SJCRH30 (cell line): Measurements from ENCODE around the gene P3H1. TPM values are rescaled to one million over a fixed set of nuclear protein-coding genes. Genes with fewer than 3 reads are reported as not detected.

Experiments
- DNase-seq, 2 experiments: peaks; one replicate each; pipeline ENCODE4 v3.0.0-alpha.2; 2015 to 2020
- H3K27ac ChIP-seq: fragments of 250-450 bp; sonication (Bioruptor Pico); 2 replicates; pipeline ENCODE4 v1.5.1; 2020; ENCODE audit warnings: mild to moderate bottlenecking, moderate library complexity
- H3K27me3 ChIP-seq: fragments of 250-450 bp; sonication (Bioruptor Pico); 2 replicates; pipeline ENCODE4 v1.5.1; 2020; ENCODE audit warnings: mild to moderate bottlenecking, moderate library complexity
- H3K36me3 ChIP-seq: fragments of 250-450 bp; sonication (Bioruptor Pico); 2 replicates; pipeline ENCODE4 v1.5.1; 2020; ENCODE audit warnings: mild to moderate bottlenecking, moderate library complexity
- H3K4me1 ChIP-seq: fragments of 250-450 bp; sonication (Bioruptor Pico); 2 replicates; pipeline ENCODE4 v1.5.1; 2020; ENCODE audit warnings: mild to moderate bottlenecking, moderate library complexity
- H3K4me3 ChIP-seq: fragments of 250-450 bp; sonication (Bioruptor Pico); 2 replicates; pipeline ENCODE4 v1.5.1; 2020; ENCODE audit warnings: mild to moderate bottlenecking, moderate library complexity
- H3K9me3 ChIP-seq: fragments of 250-450 bp; sonication (Bioruptor Pico); replicated peaks from 2 replicates; pipeline ENCODE4 v1.5.1; 2020; ENCODE audit warnings: mild to moderate bottlenecking, moderate library complexity
- total RNA-seq: library from RNA; depleted of rRNA; stranded (reverse); fragments of >200 nt; shearing (Covaris generic); gene quantifications from 2 replicates; pipeline ENCODE4 v1.2.3, GENCODE V29; 2014

Gene P3H1
- total RNA-seq, 1 experiment from 2014 or later, result 47.2 TPM

- no peaks in the 10 kb centered on the region for H3K9me3 ChIP-seq
- H3K4me1 ChIP-seq, result peaks cover 15% of the 10 kb centered on the region; the same call in 1 of the 2 replicates
- peak overlapping the region; percentile 34 for H3K4me3 ChIP-seq
- peak overlapping the region; percentile 68 for H3K27ac ChIP-seq
- peaks cover 2% of the 10 kb centered on the region; the same call in 1 of the 2 replicates for H3K36me3 ChIP-seq
- H3K27me3 ChIP-seq, result no peaks in the 10 kb centered on the region
- DNase-seq, result peak; percentile 40 to 71
Measured at GRCh38 chr1:42742617-42743316, 24.1 kb downstream of the P3H1 start.

DNA sequence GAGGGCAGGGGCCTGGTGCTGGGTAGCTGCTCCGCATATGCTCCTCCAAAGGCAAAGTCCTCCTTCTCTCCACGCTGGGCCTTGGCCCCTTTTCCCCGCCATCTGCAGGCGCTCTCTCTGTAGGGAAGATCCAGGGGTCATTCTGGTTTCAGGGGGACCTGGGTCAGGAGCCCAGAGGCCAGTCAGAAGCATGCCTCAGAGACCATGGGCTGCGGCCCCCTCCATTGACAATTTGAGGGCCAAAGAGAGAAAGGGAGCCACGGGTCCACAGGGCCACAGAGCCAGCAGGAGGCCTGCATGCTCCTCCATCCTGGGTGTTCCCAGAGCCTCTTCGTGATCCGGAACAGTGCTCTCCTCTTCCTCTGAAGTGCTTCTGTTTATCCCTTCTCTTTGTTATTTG is 24.7 kb downstream of the P3H1 start:
- Histone ChIP-seq H3K36me3 (peaks cover 2% of the 10 kb centered on the region; the same call in 1 of the 2 replicates), H3K4me1 (peaks cover 15% of the 10 kb centered on the region; the same call in 1 of the 2 replicates), H3K9me3 (no peaks in the 10 kb centered on the region), H3K4me3 (no peak overlapping the region), H3K27me3 (no peaks in the 10 kb centered on the region), H3K27ac (peak overlapping the region; percentile 68; the same call in 1 of the 2 replicates)
- no peak for DNase-seq

DNA sequence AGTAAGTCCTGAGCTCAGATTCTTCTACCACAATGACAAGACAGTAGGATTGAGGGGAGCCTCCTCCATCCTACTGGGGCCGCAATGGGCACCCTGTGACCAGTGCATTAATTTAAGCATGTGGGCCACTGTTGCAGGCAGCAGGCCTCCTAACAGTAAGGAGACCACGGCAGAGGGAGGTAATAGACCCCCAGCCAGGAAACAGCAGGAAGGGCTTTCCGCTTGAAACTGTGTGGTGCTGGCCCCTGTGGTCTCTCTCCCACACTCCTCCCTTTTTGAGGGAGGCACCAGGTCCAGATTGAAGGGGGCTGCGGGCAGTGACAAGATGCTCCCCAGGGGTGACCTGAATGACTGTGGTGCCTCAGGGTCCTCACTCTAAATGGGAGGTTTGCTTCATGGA is 25.1 kb downstream of the P3H1 start:
- no peak for DNase-seq
- Histone ChIP-seq H3K27me3 (no peaks in the 10 kb centered on the region), H3K27ac (no peak overlapping the region), H3K4me3 (no peak overlapping the region), H3K9me3 (no peaks in the 10 kb centered on the region), H3K36me3 (peaks cover 2% of the 10 kb centered on the region; the same call in 1 of the 2 replicates), H3K4me1 (peaks cover 15% of the 10 kb centered on the region; the same call in 1 of the 2 replicates)

GRCh38 chr1:42740851-42741580 is 25.8 kb downstream of the P3H1 start:
- no peaks in the 10 kb centered on the region for H3K27me3 ChIP-seq
- no peak overlapping the region for H3K27ac ChIP-seq
- peaks cover 15% of the 10 kb centered on the region; the same call in 1 of the 2 replicates for H3K4me1 ChIP-seq
- peaks cover 2% of the 10 kb centered on the region; the same call in 1 of the 2 replicates for H3K36me3 ChIP-seq
- no peaks in the 10 kb centered on the region for H3K9me3 ChIP-seq
- H3K4me3 ChIP-seq, result no peak overlapping the region
- DNase-seq, result no peak

- Histone ChIP-seq H3K36me3 (no peaks in the 10 kb centered on the region), H3K4me3 (no peak within 1 kb of the TSS), H3K9me3 (no peaks in the 10 kb centered on the region), H3K4me1 (peaks cover 15% of the 10 kb centered on the region; the same call in 1 of the 2 replicates), H3K27me3 (no peaks in the 10 kb centered on the region), H3K27ac (no peak within 1 kb of the TSS)
- peak; percentile 26 to 44 for DNase-seq
Measured at GRCh38 chr1:42739753-42740700, 26.8 kb downstream of the P3H1 start, which contains the start of gene CLDN19. Gene CLDN19 (minus strand): TSS chr1:42740236. CDS start chr1:42740063, 173 bp downstream.

DNA sequence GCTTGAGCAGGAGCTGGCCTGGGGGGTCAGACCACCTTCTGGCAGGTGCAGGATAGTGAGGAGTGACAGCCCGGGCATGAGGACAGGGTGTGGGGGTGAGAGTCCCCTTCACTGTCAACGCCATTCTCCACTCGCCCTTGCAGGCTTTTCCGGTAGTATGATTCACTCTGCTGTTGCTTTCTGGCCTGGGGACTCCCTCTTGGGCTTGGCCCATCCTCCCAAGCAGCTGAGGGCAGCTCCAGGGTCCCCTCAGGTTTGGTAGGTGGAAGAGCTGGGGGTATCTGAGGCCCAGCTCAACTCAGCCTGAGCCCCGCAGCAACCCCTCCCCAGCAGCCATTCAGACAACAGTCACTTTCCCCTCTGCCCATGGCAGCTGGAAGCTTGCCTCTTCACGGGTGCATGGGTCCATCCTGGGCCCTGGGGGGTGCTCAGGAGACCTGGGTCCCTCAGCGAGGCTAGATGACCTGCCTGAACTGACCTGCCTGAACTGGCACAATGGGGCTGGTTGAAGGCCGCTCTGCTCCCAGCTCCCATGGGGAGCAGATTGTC is 28.1 kb downstream of the P3H1 start:
- Histone ChIP-seq H3K4me1 (peaks cover 15% of the 10 kb centered on the region; the same call in 1 of the 2 replicates), H3K9me3 (no peaks in the 10 kb centered on the region), H3K4me3 (no peak overlapping the region), H3K27me3 (no peaks in the 10 kb centered on the region), H3K27ac (no peak overlapping the region), H3K36me3 (no peaks in the 10 kb centered on the region)
- DNase-seq, result no peak

- Histone ChIP-seq H3K4me1 (peaks cover 11% of the 10 kb centered on the region; the same call in 1 of the 2 replicates), H3K27ac (no peak overlapping the region), H3K9me3 (no peaks in the 10 kb centered on the region), H3K36me3 (no peaks in the 10 kb centered on the region), H3K27me3 (no peaks in the 10 kb centered on the region), H3K4me3 (no peak overlapping the region)
- DNase-seq, result no peak
Measured at GRCh38 chr1:42737986-42738677, 28.7 kb downstream of the P3H1 start.

DNA sequence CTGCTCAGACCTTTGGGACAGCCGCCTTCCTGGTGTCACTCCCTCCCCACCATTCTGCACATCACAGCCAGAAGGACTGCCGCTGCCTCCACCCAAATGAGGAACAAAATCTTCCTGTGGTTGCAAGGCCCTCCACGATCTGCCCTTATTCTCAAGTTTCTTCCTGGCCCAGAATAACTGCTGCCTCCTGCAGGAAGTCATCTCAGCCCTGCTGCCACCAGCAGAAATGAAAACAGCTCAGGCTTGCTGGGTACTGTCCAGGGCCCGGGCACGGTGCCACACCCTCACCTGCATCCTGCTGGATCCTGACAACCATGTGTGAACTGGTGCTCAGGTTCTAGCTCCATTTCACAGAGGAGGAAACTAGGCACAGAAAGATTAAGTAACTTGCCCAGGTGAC is 29.6 kb downstream of the P3H1 start:
- no peak overlapping the region for H3K4me3 ChIP-seq
- H3K27ac ChIP-seq, result no peak overlapping the region
- no peaks in the 10 kb centered on the region for H3K9me3 ChIP-seq
- no peaks in the 10 kb centered on the region for H3K27me3 ChIP-seq
- no peaks in the 10 kb centered on the region for H3K36me3 ChIP-seq
- no peak for DNase-seq
- peaks cover 3% of the 10 kb centered on the region; the same call in 1 of the 2 replicates for H3K4me1 ChIP-seq

DNA sequence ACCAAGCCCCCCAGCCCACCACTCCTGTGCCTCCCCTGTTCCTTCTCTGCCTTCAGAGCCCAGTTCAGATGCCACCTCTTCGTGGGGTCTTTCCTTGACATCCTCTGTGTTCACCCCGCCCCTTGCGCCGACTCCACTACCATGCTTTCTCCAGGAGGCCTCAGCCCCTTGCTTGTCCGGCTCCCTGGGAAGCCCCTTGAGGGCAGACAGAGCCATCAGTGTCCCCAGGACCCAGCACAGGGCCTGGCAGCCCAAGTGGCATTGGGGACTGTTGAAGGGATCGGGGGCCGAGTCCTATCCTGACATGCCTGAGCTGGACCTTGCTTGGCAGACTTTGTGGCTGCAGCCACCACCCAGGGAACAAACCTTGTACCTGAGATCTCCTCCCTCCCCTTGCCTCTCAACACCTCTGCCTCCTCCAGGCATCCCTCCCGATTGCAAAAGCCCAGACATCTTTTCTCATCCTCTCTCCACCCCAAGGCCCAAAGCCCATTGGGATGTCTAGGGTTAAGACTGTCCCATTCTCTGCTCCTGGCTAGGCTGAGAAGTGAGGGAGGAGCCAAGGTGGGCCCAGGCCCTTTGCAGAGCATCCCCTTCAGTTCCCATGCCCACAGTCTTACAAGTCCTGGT is 30.1 kb downstream of the P3H1 start:
- no peak for DNase-seq
- Histone ChIP-seq H3K27me3 (no peaks in the 10 kb centered on the region), H3K9me3 (no peaks in the 10 kb centered on the region)

DNA sequence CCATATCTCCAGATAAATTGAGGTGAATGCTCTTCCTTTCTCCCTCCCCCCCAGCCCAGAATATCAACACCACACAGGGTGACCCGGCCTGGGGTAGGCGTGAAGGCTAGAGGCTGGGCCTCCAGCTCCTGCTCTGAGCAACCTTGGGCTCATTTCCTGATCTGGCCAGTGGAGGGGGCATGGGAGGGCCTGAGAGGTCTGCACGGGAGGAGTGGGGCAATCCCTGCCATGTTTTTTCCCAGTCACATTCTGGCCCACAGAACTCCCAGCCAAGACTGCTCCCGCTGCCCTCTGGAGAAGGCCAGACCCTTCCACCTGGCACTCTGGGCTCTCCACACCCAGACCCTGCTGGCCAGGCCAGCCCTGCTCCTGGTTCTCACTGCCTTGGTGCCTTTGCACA is 30.7 kb downstream of the P3H1 start:
- Histone ChIP-seq H3K4me1 (peaks cover 3% of the 10 kb centered on the region; the same call in 1 of the 2 replicates), H3K9me3 (no peaks in the 10 kb centered on the region), H3K27me3 (no peaks in the 10 kb centered on the region), H3K27ac (no peak overlapping the region), H3K36me3 (no peaks in the 10 kb centered on the region), H3K4me3 (no peak overlapping the region)
- DNase-seq, result no peak

More for the DNA sequence above, 30.1 kb downstream of the P3H1 start:
- peaks cover 3% of the 10 kb centered on the region; the same call in 1 of the 2 replicates for H3K4me1 ChIP-seq
- no peaks in the 10 kb centered on the region for H3K36me3 ChIP-seq
- no peak overlapping the region for H3K27ac ChIP-seq
- H3K4me3 ChIP-seq, result no peak overlapping the region

DNA sequence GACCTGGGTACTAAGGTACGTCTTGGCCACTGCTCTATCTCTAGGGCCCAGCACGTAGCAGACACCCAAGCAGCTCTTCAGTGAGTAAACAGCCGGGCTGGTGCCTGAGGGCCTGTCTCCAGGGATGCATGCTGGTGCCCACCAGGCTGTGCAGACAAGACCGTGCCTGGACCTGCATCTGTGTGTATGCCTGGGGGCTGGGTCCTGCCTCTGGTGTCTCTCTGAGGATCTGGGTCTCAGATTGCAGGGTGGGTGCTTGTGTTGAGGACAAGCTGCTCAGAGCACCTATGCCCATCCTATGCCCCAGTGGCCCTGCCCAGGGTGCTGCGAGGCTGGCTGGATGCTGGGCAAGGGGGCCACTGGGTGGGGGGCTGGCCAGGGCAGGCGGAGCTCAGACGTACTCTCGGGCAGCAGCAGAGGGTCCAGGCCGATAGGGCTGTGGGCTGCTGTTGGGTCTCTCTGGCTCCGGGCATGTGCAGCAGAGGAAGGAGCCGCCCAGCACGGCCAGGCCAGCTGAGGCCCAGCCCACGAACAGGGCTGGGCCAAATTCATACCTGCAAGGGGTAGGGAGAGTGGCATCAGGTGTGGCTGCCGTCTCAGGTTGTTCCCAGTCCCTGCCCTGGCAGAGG is 31.2 kb downstream of the P3H1 start:
- Histone ChIP-seq H3K36me3 (no peaks in the 10 kb centered on the region), H3K4me3 (no peak overlapping the region)

GRCh38 chr1:42735056-42735455 is 31.8 kb downstream of the P3H1 start:
- H3K4me3 ChIP-seq, result no peak overlapping the region
- H3K4me1 ChIP-seq, result no peaks in the 10 kb centered on the region
- no peaks in the 10 kb centered on the region for H3K27me3 ChIP-seq
- no peak overlapping the region for H3K27ac ChIP-seq
- no peaks in the 10 kb centered on the region for H3K36me3 ChIP-seq
- no peak for DNase-seq
- H3K9me3 ChIP-seq, result no peaks in the 10 kb centered on the region

More for the DNA sequence above, 31.2 kb downstream of the P3H1 start:
- H3K27me3 ChIP-seq, result no peaks in the 10 kb centered on the region
- no peak for DNase-seq
- H3K27ac ChIP-seq, result no peak overlapping the region
- peaks cover 2% of the 10 kb centered on the region; the same call in 1 of the 2 replicates for H3K4me1 ChIP-seq
- no peaks in the 10 kb centered on the region for H3K9me3 ChIP-seq
